Measurements from ENCODE around the gene TNN. TPM values are rescaled to one million over a fixed set of nuclear protein-coding genes. Genes with fewer than 3 reads are reported as not detected.

The TNN gene
- total and polyA plus RNA-seq, 2 donors from 2014 or later: 0.26 TPM; not detected in 1

GRCh38 chr1:175174309-175175102 lies 106.9 kb downstream of the TNN start:
- Histone ChIP-seq H3K36me3 (ENCODE audit: control insufficient read depth in 2 of 3, insufficient read depth in 3 of 3, low read length in 3 of 3) (peaks cover 0 to 4% (median 0%) of the 10 kb centered on the region in 3 donors), H3K27ac (ENCODE audit: low read depth in 2 of 2, low read length in 2 of 2) (no peak overlapping the region), H3K27me3 (ENCODE audit: control insufficient read depth, insufficient read depth, low read length) (no peaks in the 10 kb centered on the region), H3K9ac (ENCODE audit: low read length in 3 of 3) (no peak overlapping the region), H3K4me3 (ENCODE audit: low read length in 3 of 3) (no peak overlapping the region), H3K4me1 (ENCODE audit: control insufficient read depth in 2 of 3, insufficient read depth in 2 of 3, low read depth in 1 of 3, low read length in 3 of 3) (peaks cover 0 to 4% (median 2%) of the 10 kb centered on the region in 3 donors), H3K9me3 (ENCODE audit: control insufficient read depth in 2 of 3, insufficient read depth in 1 of 3, low read length in 3 of 3) (no peaks in the 10 kb centered on the region)
- DNase-seq (no peak), FAIRE-seq (no peak)
- intact Hi-C loops (cut with DNase I): no loop called here
- TF ChIP-seq, protein P1, sequence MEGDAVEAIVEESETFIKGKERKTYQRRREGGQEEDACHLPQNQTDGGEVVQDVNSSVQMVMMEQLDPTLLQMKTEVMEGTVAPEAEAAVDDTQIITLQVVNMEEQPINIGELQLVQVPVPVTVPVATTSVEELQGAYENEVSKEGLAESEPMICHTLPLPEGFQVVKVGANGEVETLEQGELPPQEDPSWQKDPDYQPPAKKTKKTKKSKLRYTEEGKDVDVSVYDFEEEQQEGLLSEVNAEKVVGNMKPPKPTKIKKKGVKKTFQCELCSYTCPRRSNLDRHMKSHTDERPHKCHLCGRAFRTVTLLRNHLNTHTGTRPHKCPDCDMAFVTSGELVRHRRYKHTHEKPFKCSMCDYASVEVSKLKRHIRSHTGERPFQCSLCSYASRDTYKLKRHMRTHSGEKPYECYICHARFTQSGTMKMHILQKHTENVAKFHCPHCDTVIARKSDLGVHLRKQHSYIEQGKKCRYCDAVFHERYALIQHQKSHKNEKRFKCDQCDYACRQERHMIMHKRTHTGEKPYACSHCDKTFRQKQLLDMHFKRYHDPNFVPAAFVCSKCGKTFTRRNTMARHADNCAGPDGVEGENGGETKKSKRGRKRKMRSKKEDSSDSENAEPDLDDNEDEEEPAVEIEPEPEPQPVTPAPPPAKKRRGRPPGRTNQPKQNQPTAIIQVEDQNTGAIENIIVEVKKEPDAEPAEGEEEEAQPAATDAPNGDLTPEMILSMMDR (IDR thresholded peaks at IDR 0.05; ENCODE audit: borderline replicate concordance, extremely low read depth, insufficient read depth): no peak

DNA sequence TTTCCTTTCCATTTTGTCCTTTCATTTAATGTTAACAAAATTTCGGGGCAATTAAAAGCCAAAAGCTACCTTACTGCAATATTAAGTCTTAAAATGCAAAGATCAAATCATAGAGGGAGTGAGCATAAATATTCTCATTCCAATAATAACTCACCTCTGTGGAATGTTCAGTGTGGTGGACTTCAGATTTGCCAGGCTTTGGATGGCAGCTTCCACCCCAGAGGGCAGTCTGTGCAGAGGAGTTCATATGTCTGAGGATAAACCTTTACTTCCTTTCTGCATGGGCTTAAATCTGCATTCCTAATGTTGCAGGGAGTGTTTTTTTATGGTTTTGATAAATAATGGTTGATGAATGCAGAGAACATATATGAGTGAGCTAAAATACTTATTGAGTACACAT lies 108.6 kb downstream of the TNN start:
- DNase-seq (no peak), FAIRE-seq (no peak)
- H3K27me3 ChIP-seq (ENCODE audit: control insufficient read depth, insufficient read depth, low read length): no peaks in the 10 kb centered on the region
- intact Hi-C loops (cut with DNase I): no loop called here
- H3K4me3 ChIP-seq (ENCODE audit: low read length in 3 of 3): no peak overlapping the region
- H3K9ac ChIP-seq (ENCODE audit: low read length in 3 of 3): no peak overlapping the region
- H3K4me1 ChIP-seq (ENCODE audit: control insufficient read depth in 2 of 3, insufficient read depth in 2 of 3, low read depth in 1 of 3, low read length in 3 of 3): peaks cover 0 to 4% (median 2%) of the 10 kb centered on the region in 3 donors
- no peak overlapping the region for H3K27ac ChIP-seq (ENCODE audit: low read depth in 2 of 2, low read length in 2 of 2)
- peaks cover 0 to 4% (median 0%) of the 10 kb centered on the region in 3 donors for H3K36me3 ChIP-seq (ENCODE audit: control insufficient read depth in 2 of 3, insufficient read depth in 3 of 3, low read length in 3 of 3)
- TF ChIP-seq, protein P1 (IDR thresholded peaks at IDR 0.05; ENCODE audit: borderline replicate concordance, extremely low read depth, insufficient read depth): no peak
- H3K9me3 ChIP-seq (ENCODE audit: control insufficient read depth in 2 of 3, insufficient read depth in 1 of 3, low read length in 3 of 3): no peaks in the 10 kb centered on the region

GRCh38 chr1:175178056-175178455 lies 110.4 kb downstream of the TNN start:
- FAIRE-seq (no peak), DNase-seq (peak in 3 of 5 donors; percentile 63 to 67 (median 65))
- Histone ChIP-seq H3K36me3 (ENCODE audit: control insufficient read depth in 2 of 3, insufficient read depth in 3 of 3, low read length in 3 of 3) (peaks cover 0 to 5% (median 4%) of the 10 kb centered on the region in 3 donors), H3K27me3 (ENCODE audit: control insufficient read depth, insufficient read depth, low read length) (no peaks in the 10 kb centered on the region), H3K4me3 (ENCODE audit: low read length in 3 of 3) (no peak overlapping the region), H3K9ac (ENCODE audit: low read length in 3 of 3) (no peak overlapping the region), H3K27ac (ENCODE audit: low read depth in 2 of 2, low read length in 2 of 2) (no peak overlapping the region), H3K4me1 (ENCODE audit: control insufficient read depth in 2 of 3, insufficient read depth in 2 of 3, low read depth in 1 of 3, low read length in 3 of 3) (peaks cover 0 to 6% (median 4%) of the 10 kb centered on the region in 3 donors), H3K9me3 (ENCODE audit: control insufficient read depth in 2 of 3, insufficient read depth in 1 of 3, low read length in 3 of 3) (no peaks in the 10 kb centered on the region)
- TF ChIP-seq, protein P1 (IDR thresholded peaks at IDR 0.05; ENCODE audit: borderline replicate concordance, extremely low read depth, insufficient read depth): no peak
- intact Hi-C loops (cut with DNase I): no loop called here
